Measurements from ENCODE around the gene CHODL. TPM values are rescaled to one million over a fixed set of nuclear protein-coding genes. Genes with fewer than 3 reads are reported as not detected.

Gene CHODL
- total and polyA plus RNA-seq, 2 of the 4 experiments (the other 2 are of a cell fraction) = under 0.01 TPM; not detected in 1

- CTCF ChIA-PET = no interaction called here
- no TSS peak for BruUV-seq (replicated peaks)
Measured at GRCh38 chr21:18274370-18274769, 29.7 kb downstream of the CHODL start.

More at GRCh38 chr21:18274370-18274769, 29.7 kb downstream of the CHODL start:
- Histone ChIP-seq H3K18ac (ENCODE audit: low read depth, low read length) (no peak overlapping the region), H3K27ac (ENCODE audit: insufficient read depth, low read length) (no peak overlapping the region), H3K9ac (ENCODE audit: low read depth, low read length) (no peak overlapping the region), H3K79me1 (ENCODE audit: low read depth in 1 of 2, low read length in 2 of 2) (no peaks in the 10 kb centered on the region), H2BK5ac (ENCODE audit: low read depth, low read length, poor library complexity, severe bottlenecking) (no peak overlapping the region), H3K4me2 (ENCODE audit: low read depth, low read length) (no peak overlapping the region), H2BK15ac (ENCODE audit: low read depth, low read length) (no peak overlapping the region), H4K8ac (ENCODE audit: low read depth in 2 of 2, low read length in 2 of 2) (no peak overlapping the region), H3K27me3 (ENCODE audit: control insufficient read depth, insufficient read depth, low read length) (no peaks in the 10 kb centered on the region), H3K23ac (ENCODE audit: low read depth, low read length) (no peak overlapping the region), H4K91ac (ENCODE audit: insufficient read depth, low read depth, low read length) (no peak overlapping the region), H3K4me3 (ENCODE audit: insufficient read depth, low read depth, low read length) (no peak overlapping the region), H2BK20ac (ENCODE audit: low read depth, low read length) (no peak overlapping the region), H3K9me3 (ENCODE audit: control insufficient read depth, insufficient read depth, low read length) (peaks cover 3% of the 10 kb centered on the region; the same call in 1 of the 2 replicates), H3K36me3 (ENCODE audit: control insufficient read depth, insufficient read depth, low read length) (no peaks in the 10 kb centered on the region), H2AK5ac (ENCODE audit: low read depth, low read length) (no peak overlapping the region), H3K4ac (ENCODE audit: low read depth, low read length) (no peak overlapping the region), H3K4me1 (ENCODE audit: control insufficient read depth, insufficient read depth, low read length) (no peaks in the 10 kb centered on the region), H4K20me1 (ENCODE audit: insufficient read depth, low read length) (no peaks in the 10 kb centered on the region), H3K14ac (replicated peaks; ENCODE audit: low read depth, low read length) (no peak overlapping the region), H3K9me1 (ENCODE audit: insufficient read depth, low read length) (no peaks in the 10 kb centered on the region), H2AK9ac (replicated peaks; ENCODE audit: low read depth, low read length, poor library complexity) (no peak overlapping the region), H2BK120ac (ENCODE audit: low read depth, low read length) (no peak overlapping the region), H4K5ac (ENCODE audit: low read depth, low read length) (no peak overlapping the region), H3K56ac (ENCODE audit: extremely low read depth, insufficient read depth, low read length) (no peak overlapping the region), H2AFZ (replicated peaks; ENCODE audit: low read length, poor library complexity) (no peak overlapping the region)
- dilution Hi-C loops (cut with HindIII; ENCODE audit: low sequenced_read_pairs, unreplicated experiment) (no loop called here), intact Hi-C loops (cut with micrococcal nuclease) (no loop called here), in situ Hi-C loops (cut with MboI; ENCODE audit: low sequenced_read_pairs) (no loop called here)
- DNase-seq = no peak
- ATAC-seq (ENCODE audit: low read depth) = no peak
- no CpG with 5 or more reads among the region's 5 CpGs for WGBS, 2 experiments (ENCODE audit: extremely low coverage in 2 of 2, insufficient read length in 1 of 2)
- POLR2A ChIA-PET (ENCODE audit: unreplicated experiment) = no interaction called here
- TF ChIP-seq NFE2L2 (IDR thresholded peaks at IDR 0.05; ENCODE audit: low read depth, low read length) = no peak
- TF ChIP-seq SMC3 (IDR thresholded peaks at IDR 0.05; ENCODE audit: low read depth, low read length) = no peak
- no peak for TF ChIP-seq RFX5 (IDR thresholded peaks at IDR 0.05; ENCODE audit: low read depth, low read length)
- TF ChIP-seq, protein P1, sequence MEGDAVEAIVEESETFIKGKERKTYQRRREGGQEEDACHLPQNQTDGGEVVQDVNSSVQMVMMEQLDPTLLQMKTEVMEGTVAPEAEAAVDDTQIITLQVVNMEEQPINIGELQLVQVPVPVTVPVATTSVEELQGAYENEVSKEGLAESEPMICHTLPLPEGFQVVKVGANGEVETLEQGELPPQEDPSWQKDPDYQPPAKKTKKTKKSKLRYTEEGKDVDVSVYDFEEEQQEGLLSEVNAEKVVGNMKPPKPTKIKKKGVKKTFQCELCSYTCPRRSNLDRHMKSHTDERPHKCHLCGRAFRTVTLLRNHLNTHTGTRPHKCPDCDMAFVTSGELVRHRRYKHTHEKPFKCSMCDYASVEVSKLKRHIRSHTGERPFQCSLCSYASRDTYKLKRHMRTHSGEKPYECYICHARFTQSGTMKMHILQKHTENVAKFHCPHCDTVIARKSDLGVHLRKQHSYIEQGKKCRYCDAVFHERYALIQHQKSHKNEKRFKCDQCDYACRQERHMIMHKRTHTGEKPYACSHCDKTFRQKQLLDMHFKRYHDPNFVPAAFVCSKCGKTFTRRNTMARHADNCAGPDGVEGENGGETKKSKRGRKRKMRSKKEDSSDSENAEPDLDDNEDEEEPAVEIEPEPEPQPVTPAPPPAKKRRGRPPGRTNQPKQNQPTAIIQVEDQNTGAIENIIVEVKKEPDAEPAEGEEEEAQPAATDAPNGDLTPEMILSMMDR (conservative IDR thresholded peaks at IDR 0.05; ENCODE audit: low read depth, low read length) = no peak
- TF ChIP-seq MAFK (IDR thresholded peaks at IDR 0.05; ENCODE audit: low read depth, low read length) = no peak
- TF ChIP-seq POLR2A (IDR thresholded peaks at IDR 0.05; ENCODE audit: low read depth, low read length) = no peak
- TF ChIP-seq USF2 (IDR thresholded peaks at IDR 0.05; ENCODE audit: low read depth, low read length) = no peak
- no peak for TF ChIP-seq RAD21 (IDR thresholded peaks at IDR 0.05; ENCODE audit: low read length)
- no peak for TF ChIP-seq MXI1 (IDR thresholded peaks at IDR 0.05; ENCODE audit: borderline replicate concordance, low read depth, low read length)
- no peak for TF ChIP-seq CHD1 (IDR thresholded peaks at IDR 0.05; ENCODE audit: low read depth, low read length)
- TF ChIP-seq RCOR1 (IDR thresholded peaks at IDR 0.05; ENCODE audit: insufficient replicate concordance, low read length) = no peak
- TF ChIP-seq, protein P2, sequence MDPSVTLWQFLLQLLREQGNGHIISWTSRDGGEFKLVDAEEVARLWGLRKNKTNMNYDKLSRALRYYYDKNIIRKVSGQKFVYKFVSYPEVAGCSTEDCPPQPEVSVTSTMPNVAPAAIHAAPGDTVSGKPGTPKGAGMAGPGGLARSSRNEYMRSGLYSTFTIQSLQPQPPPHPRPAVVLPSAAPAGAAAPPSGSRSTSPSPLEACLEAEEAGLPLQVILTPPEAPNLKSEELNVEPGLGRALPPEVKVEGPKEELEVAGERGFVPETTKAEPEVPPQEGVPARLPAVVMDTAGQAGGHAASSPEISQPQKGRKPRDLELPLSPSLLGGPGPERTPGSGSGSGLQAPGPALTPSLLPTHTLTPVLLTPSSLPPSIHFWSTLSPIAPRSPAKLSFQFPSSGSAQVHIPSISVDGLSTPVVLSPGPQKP (IDR thresholded peaks at IDR 0.05; ENCODE audit: borderline replicate concordance, low read depth, low read length) = no peak
- TF ChIP-seq MAZ (IDR thresholded peaks at IDR 0.05; ENCODE audit: borderline replicate concordance, low read depth, low read length) = no peak
- no peak for TF ChIP-seq FOS (IDR thresholded peaks at IDR 0.05; ENCODE audit: low read depth, low read length)
- TF ChIP-seq BHLHE40 (IDR thresholded peaks at IDR 0.05; ENCODE audit: low read depth, low read length) = no peak
- TF ChIP-seq CEBPB (IDR thresholded peaks at IDR 0.05; ENCODE audit: low read depth, low read length) = no peak
